Hepatocyte (in vitro differentiated cells): ENCODE data around the gene PLXNB2. TPM values are rescaled to one million over a fixed set of nuclear protein-coding genes. Genes with fewer than 3 reads are reported as not detected.

Experiments used
- DNase-seq: peaks from one replicate; pipeline ENCODE4 v3.0.0-alpha.2; 2016; ENCODE audit warnings: low spot score
- H2AFZ ChIP-seq: fragments of 200-600 bp; sonication (generic); 2 replicates; pipeline ENCODE4 v1.6.0; 2016; ENCODE audit warnings: antibody characterized with exemption, mild to moderate bottlenecking
- H3K27ac ChIP-seq: fragments of 200-600 bp; sonication (generic); 2 replicates; pipeline ENCODE4 v1.5.1; 2016; ENCODE audit warnings: mild to moderate bottlenecking
- H3K27me3 ChIP-seq: fragments of 200-600 bp; sonication (generic); 2 replicates; pipeline ENCODE4 v1.6.1; 2016
- H3K36me3 ChIP-seq: fragments of 200-600 bp; sonication (generic); replicated peaks from 2 replicates; pipeline ENCODE4 v1.5.1; 2016; ENCODE audit warnings: low read depth; ENCODE audit not compliant: insufficient read depth
- H3K4me1 ChIP-seq: fragments of 200-600 bp; sonication (generic); 2 replicates; pipeline ENCODE4 v1.5.1; 2016; ENCODE audit warnings: mild to moderate bottlenecking, moderate library complexity; ENCODE audit not compliant: insufficient read depth
- H3K4me2 ChIP-seq: fragments of 200-600 bp; sonication (generic); 2 replicates; pipeline ENCODE4 v1.6.0; 2016
- H3K4me3 ChIP-seq: fragments of 200-600 bp; sonication (generic); 2 replicates; pipeline ENCODE4 v1.5.1; 2016; ENCODE audit warnings: mild to moderate bottlenecking
- H3K79me2 ChIP-seq: fragments of 200-600 bp; sonication (generic); 2 replicates; pipeline ENCODE4 v1.6.0; 2017; ENCODE audit warnings: mild to moderate bottlenecking
- H3K9me2 ChIP-seq: fragments of 200-600 bp; sonication (generic); replicated peaks from 2 replicates; pipeline ENCODE4 v1.6.0; 2017; ENCODE audit warnings: mild to moderate bottlenecking; ENCODE audit not compliant: insufficient read depth
- H3K9me3 ChIP-seq: fragments of 200-600 bp; sonication (generic); 2 replicates; pipeline ENCODE4 v1.5.1; 2016; ENCODE audit warnings: low read depth, mild to moderate bottlenecking
- H4K20me1 ChIP-seq: fragments of 200-600 bp; sonication (generic); 2 replicates; pipeline ENCODE4 v1.6.0; 2016; ENCODE audit warnings: mild to moderate bottlenecking; ENCODE audit not compliant: insufficient read depth, poor library complexity, severe bottlenecking
- EZH2 ChIP-seq: fragments of 200-600 bp; sonication (generic); IDR thresholded peaks from 2 replicates; pipeline ENCODE4 v1.6.1; 2016; ENCODE audit warnings: antibody characterized with exemption, mild to moderate bottlenecking, borderline replicate concordance
- EZH2phosphoT487 ChIP-seq: fragments of 200-600 bp; sonication (generic); IDR thresholded peaks from one replicate; pipeline ENCODE4 v1.6.1; 2018; ENCODE audit warnings: antibody characterized with exemption, mild to moderate bottlenecking, low read depth, moderate library complexity; ENCODE audit not compliant: unreplicated experiment, severe bottlenecking
- WGBS: methylation state at CpG from one replicate; pipeline ENCODE4 v1.1.6; 2016; ENCODE audit warnings: low lambda C conversion rate; ENCODE audit errors: missing lambda C conversion rate; 5-methylcytosine and 5-hydroxymethylcytosine counted together
- polyA plus RNA-seq: library from polyadenylated mRNA; unstranded; fragments of >200 nt; fragmentation: Nextera tagmentation; extraction: Ambion mirVana; gene quantifications from 2 replicates; pipeline ENCODE4 v1.2.1, GENCODE V29; 2016
- total RNA-seq: library from RNA; depleted of rRNA; stranded (reverse); fragments of >200 nt; gene quantifications from 2 replicates; pipeline ENCODE4 v1.2.3, GENCODE V29; 2014
- TF ChIP-seq, protein P1 (sequence below): fragments of 200-600 bp; sonication (generic); IDR thresholded peaks from 2 replicates; pipeline ENCODE4 v1.5.1; 2016; ENCODE audit warnings: antibody characterized with exemption, mild to moderate bottlenecking; ENCODE audit not compliant: poor library complexity

The PLXNB2 gene
- total and polyA plus RNA-seq, 2 experiments from 2014 or later = 113 to 147 TPM

DNA sequence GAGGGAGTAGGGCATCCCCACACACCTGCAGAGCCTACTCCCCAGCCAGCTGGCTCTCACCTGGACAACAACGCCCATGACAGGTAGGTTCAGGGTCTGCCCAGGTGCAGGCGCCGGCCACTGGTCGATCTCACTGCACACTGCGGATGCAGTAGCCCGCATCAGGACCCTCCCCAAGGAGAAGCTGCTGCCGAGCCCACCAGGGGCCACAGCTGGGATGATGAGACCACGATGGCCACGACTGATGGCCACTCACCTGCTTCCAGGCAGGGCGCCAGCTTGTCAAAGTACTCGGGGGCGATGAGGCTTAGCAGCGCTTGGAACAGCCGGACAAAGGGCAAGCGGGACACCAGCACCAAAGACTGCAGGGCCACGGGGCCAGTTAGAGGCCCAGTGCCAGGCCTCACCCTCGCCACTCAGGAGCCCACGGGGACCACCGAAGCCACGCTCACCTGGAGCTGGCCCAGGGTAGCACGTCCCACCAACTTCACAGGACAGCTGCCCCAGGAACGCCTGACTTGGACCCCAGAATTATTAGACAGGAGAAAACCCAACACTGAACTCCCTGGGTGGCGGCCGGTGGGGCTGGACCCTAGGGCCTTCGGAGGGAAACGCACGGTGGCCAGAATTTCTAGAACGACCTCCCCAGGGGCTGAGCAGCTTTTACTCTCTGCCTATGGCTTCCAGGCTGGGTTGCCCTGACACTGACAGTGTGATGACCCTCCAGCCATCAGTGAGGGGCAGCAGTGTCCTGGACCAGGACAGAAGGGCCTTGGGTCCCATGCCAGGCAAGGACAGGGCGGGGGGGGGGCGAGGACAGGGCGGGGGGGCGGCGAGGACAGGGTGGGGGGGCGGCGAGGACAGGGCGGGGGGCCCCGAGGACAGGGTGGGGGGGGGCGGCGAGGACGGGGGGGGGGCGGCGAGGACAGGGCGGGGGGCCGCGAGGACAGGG lies 8.9 kb upstream of the PLXNB2 start:
- H3K9me3 ChIP-seq = no peaks in the 10 kb centered on the region
- no peak for DNase-seq
- H3K9me2 ChIP-seq = no peaks in the 10 kb centered on the region
- no peaks in the 10 kb centered on the region for H3K79me2 ChIP-seq
- TF ChIP-seq EZH2 (no peak), EZH2phosphoT487 (no peak)
- TF ChIP-seq, protein P1, sequence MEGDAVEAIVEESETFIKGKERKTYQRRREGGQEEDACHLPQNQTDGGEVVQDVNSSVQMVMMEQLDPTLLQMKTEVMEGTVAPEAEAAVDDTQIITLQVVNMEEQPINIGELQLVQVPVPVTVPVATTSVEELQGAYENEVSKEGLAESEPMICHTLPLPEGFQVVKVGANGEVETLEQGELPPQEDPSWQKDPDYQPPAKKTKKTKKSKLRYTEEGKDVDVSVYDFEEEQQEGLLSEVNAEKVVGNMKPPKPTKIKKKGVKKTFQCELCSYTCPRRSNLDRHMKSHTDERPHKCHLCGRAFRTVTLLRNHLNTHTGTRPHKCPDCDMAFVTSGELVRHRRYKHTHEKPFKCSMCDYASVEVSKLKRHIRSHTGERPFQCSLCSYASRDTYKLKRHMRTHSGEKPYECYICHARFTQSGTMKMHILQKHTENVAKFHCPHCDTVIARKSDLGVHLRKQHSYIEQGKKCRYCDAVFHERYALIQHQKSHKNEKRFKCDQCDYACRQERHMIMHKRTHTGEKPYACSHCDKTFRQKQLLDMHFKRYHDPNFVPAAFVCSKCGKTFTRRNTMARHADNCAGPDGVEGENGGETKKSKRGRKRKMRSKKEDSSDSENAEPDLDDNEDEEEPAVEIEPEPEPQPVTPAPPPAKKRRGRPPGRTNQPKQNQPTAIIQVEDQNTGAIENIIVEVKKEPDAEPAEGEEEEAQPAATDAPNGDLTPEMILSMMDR = no peak
- H3K27ac ChIP-seq = no peak overlapping the region
- H3K4me2 ChIP-seq = no peak overlapping the region
- H3K4me1 ChIP-seq = no peaks in the 10 kb centered on the region
- no peaks in the 10 kb centered on the region for H3K36me3 ChIP-seq
- 92% methylated on average over 28 of the region's 45 CpGs for WGBS
- H4K20me1 ChIP-seq = no peaks in the 10 kb centered on the region
- H3K27me3 ChIP-seq = no peaks in the 10 kb centered on the region
- no peak overlapping the region for H3K4me3 ChIP-seq
- H2AFZ ChIP-seq = no peak overlapping the region

DNA sequence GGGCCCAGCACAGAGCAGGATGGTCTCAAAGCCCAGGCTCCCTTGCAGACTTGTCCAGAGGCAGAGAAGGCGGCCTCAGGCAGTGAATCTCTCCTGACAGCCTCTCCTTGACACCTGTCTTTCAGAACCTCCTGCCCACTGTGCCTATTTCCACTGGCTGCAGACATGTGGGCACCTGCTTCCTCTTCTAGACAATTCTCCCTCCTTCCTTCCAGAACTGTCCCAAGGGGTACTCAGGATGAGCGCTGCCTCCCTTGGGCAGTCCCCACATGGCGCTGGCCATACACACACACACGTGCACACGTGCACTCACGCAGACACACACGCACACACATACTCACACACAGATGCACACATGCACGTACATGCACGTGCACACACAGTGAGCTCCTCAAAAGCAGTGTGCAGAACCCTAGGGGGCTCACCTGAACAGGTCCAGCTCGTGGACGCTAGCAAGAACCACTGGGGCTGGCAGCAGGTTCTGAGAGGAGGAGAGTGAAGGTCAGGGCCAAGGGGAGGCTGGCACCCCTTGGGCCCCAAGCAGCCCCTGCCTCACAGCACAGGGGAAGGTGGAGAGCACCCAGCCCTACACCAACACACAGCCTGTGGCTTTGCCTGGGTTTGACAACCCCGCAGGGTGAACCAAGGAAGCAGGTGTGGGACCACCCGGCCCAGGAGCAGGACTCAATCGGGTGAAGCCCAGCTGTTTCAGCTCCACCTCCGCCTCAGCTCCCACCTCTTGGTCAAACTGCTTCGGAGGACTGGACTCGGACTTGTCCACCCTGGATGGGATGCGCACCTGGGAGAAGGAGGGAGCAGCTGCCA lies 8.1 kb upstream of the PLXNB2 start:
- no peak overlapping the region for H3K4me3 ChIP-seq
- TF ChIP-seq EZH2phosphoT487 (no peak), EZH2 (no peak)
- TF ChIP-seq, protein P1 = no peak
- H3K27me3 ChIP-seq = no peaks in the 10 kb centered on the region
- H3K4me1 ChIP-seq = no peaks in the 10 kb centered on the region
- no peaks in the 10 kb centered on the region for H3K9me3 ChIP-seq
- no peaks in the 10 kb centered on the region for H3K36me3 ChIP-seq
- H3K27ac ChIP-seq = no peak overlapping the region
- 93% methylated on average over 18 of the region's 18 CpGs for WGBS
- no peaks in the 10 kb centered on the region for H3K9me2 ChIP-seq
- H3K4me2 ChIP-seq = no peak overlapping the region
- no peak overlapping the region for H2AFZ ChIP-seq
- DNase-seq = no peak
- H4K20me1 ChIP-seq = no peaks in the 10 kb centered on the region
- no peaks in the 10 kb centered on the region for H3K79me2 ChIP-seq

DNA sequence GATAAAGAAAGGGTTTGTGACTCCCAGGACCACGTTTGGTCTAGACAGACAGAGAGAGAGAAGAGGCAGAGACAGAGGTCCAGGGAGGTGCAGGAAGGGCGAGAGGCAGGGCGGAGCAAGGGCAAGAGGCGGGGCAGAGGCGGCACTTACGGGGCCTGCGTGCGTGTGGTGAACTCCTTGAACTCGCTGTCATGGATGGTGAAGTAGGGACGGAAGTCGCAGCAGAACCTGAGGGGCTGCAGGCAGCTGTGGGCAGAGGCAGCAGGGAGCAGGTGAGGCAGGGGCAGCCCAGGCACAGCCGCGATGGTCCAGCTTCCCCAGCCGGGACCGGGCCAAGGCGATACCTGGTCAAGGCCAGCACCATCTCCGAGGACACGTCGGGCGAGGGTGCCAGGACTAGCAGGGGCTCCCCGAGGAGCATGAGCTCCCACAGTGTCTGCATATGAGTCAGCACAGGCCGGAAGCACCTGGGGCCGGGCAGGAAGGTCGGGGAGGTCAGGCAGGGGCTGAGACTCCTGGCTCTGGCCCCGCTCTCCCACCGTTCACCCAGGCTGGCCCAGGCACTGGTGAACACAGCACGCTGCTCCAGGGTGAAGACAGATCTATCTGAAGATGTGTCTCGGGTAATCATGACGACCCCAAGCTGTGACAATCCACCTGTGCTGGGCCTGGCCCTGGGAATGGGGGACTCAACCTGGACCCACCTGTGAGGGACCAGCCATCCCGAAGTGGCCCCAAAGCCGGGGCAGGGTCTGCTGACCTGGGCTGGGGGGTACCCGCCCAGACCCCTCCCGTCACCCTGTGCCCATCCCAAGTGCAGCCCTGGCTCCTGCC lies 7.2 kb upstream of the PLXNB2 start:
- Histone ChIP-seq H3K4me2 (no peak overlapping the region), H3K79me2 (no peaks in the 10 kb centered on the region), H3K27ac (no peak overlapping the region), H3K4me1 (no peaks in the 10 kb centered on the region), H3K9me2 (no peaks in the 10 kb centered on the region), H2AFZ (no peak overlapping the region), H3K27me3 (no peaks in the 10 kb centered on the region), H3K36me3 (no peaks in the 10 kb centered on the region), H4K20me1 (no peaks in the 10 kb centered on the region), H3K9me3 (no peaks in the 10 kb centered on the region), H3K4me3 (no peak overlapping the region)
- TF ChIP-seq EZH2 = no peak
- TF ChIP-seq, protein P1 = no peak
- TF ChIP-seq EZH2phosphoT487 = no peak
- 71% methylated on average over 30 of the region's 33 CpGs for WGBS
- peak; percentile 11 for DNase-seq
